ENCODE measurements around the gene ROPN1L.

The ROPN1L gene

GRCh38 chr5:10468256-10468655 is 26.6 kb downstream of the ROPN1L start:
- DNase-seq (ENCODE audit: low read depth) = no peak
- no peak overlapping the region for H3K4me3 ChIP-seq (ENCODE audit: control insufficient read depth, low read depth, low read length)
- TF ChIP-seq CTCF (conservative IDR thresholded peaks at IDR 0.05; ENCODE audit: control insufficient read depth, insufficient read depth, low read depth, low read length) = no peak

- H3K4me3 ChIP-seq (ENCODE audit: control insufficient read depth, low read depth, low read length) = no peak overlapping the region
- TF ChIP-seq CTCF (conservative IDR thresholded peaks at IDR 0.05; ENCODE audit: control insufficient read depth, insufficient read depth, low read depth, low read length) = no peak
- DNase-seq (ENCODE audit: low read depth) = peak; percentile 94
Measured at GRCh38 chr5:10469253-10470050, 27.8 kb downstream of the ROPN1L start.

- no peak for TF ChIP-seq CTCF (conservative IDR thresholded peaks at IDR 0.05; ENCODE audit: control insufficient read depth, insufficient read depth, low read depth, low read length)
- no peak for DNase-seq (ENCODE audit: low read depth)
Measured at GRCh38 chr5:10470669-10471068, 29.0 kb downstream of the ROPN1L start.

DNA sequence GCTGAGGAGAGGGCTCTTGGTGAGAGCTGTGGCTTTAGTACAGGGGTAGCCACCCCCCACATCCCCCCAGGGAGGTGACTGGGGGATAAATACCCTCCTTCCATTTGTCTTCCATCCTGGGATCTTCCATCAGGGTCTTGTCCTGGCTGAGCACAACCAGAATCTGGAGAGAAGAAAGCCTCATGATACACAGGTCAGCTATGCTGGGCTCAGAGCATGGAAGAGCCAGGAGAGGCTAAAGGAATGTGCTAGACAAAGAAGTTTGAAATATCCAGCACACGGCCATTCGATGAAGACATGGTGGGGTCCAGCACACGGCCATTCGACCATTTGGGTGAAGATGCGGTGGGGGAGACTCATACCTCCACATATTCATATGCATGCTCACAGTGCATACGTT is 30.0 kb downstream of the ROPN1L start:
- DNase-seq (ENCODE audit: low read depth) = no peak
- no peak overlapping the region for H3K4me3 ChIP-seq (ENCODE audit: control insufficient read depth, low read depth, low read length)
- no peak for TF ChIP-seq CTCF (conservative IDR thresholded peaks at IDR 0.05; ENCODE audit: control insufficient read depth, insufficient read depth, low read depth, low read length)

More at GRCh38 chr5:10470669-10471068, 29.0 kb downstream of the ROPN1L start:
- H3K4me3 ChIP-seq (ENCODE audit: control insufficient read depth, low read depth, low read length) = no peak overlapping the region

- DNase-seq (ENCODE audit: low read depth) = peak; percentile 87
- no peak for TF ChIP-seq CTCF (conservative IDR thresholded peaks at IDR 0.05; ENCODE audit: control insufficient read depth, insufficient read depth, low read depth, low read length)
- no peak overlapping the region for H3K4me3 ChIP-seq (ENCODE audit: control insufficient read depth, low read depth, low read length)
Measured at GRCh38 chr5:10474521-10475075, 32.9 kb downstream of the ROPN1L start.

DNA sequence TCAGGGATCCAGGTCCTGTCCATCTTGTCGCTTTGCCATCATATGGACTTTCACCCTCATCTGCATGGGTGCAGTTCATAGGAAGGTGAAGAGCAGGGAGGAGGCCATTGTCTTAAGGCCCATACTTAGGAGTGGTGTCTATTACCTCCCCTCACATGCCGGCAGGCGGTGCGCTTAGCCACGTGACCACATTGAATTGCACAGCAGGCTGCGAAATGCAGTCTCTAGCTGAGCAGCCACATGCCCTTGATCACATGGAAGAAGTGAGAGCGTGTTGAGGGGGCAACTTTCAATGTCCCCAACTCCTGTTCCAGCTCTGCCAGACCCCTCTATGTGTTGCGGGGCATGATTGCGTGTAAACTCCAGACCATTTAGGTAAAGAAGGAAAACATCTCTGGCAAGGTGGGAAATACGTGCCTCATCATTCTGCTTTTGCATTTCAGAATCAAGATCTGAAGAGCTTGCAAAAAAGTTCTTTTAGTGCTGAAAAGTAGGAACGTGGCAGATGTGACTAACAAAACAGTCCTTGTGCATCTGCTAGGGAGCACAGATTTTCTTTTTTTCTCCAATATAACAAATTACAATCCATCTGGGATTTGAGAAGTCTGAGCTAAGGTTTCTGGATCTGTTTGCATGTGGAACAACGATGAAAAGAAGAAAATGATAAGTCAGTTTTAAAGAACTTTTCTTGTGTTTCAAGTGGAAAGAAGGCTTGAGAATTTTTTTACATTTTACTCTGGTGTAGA is 34.4 kb downstream of the ROPN1L start:
- no peak for DNase-seq (ENCODE audit: low read depth)
- no peak for TF ChIP-seq CTCF (conservative IDR thresholded peaks at IDR 0.05; ENCODE audit: control insufficient read depth, insufficient read depth, low read depth, low read length)
- no peak overlapping the region for H3K4me3 ChIP-seq (ENCODE audit: control insufficient read depth, low read depth, low read length)

Measured in fibroblast of mammary gland (primary cell).